ENCODE results near the gene BBS10.
"Not testable (repeated sequence)": the region's sequence is repeated elsewhere in the genome, so short reads cannot be mapped to it uniquely, and the experiment has no call there.

BBS10 gene

GRCh38 chr12:76329606-76330005 is 18.6 kb downstream of the BBS10 start:
- no peak for DNase-seq (ENCODE audit: low spot score)

- DNase-seq (ENCODE audit: low spot score), result no peak
Observed at GRCh38 chr12:76329159-76329558, 19.1 kb downstream of the BBS10 start.

DNA sequence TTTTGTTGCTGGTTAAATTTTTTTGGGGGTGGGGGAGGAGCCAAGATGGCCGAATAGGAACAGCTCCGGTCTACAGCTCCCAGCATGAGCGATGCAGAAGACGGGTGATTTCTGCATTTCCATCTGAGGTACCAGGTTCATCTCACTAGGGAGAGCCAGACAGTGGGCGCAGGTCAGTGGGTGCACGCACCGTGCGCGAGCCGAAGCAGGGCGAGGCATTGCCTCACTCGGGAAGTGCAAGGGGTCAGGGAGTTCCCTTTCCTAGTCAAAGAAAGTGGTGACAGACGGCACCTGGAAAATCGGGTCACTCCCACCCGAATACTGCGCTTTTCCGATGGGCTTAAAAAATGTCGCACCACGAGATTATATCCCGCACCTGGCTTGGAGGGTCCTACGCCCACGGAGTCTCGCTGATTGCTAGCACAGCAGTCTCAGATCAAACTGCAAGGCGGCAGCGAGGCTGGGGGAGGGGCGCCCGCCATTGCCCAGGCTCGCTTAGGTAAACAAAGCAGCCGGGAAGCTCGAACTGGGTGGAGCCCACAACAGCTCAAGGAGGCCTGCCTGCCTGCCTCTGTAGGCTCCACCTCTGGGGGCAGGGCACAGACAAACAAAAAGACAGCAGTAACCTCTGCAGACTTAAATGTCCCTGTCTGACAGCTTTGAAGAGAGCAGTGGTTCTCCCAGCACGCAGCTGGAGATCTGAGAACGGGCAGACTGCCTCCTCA is 28.5 kb downstream of the BBS10 start:
- DNase-seq (ENCODE audit: low spot score), result not testable (repeated sequence)

GRCh38 chr12:76318773-76319594 is 29.2 kb downstream of the BBS10 start:
- DNase-seq (ENCODE audit: low spot score), result no peak

GRCh38 chr12:76317976-76318375 is 30.2 kb downstream of the BBS10 start:
- DNase-seq (ENCODE audit: low spot score), result no peak

DNA sequence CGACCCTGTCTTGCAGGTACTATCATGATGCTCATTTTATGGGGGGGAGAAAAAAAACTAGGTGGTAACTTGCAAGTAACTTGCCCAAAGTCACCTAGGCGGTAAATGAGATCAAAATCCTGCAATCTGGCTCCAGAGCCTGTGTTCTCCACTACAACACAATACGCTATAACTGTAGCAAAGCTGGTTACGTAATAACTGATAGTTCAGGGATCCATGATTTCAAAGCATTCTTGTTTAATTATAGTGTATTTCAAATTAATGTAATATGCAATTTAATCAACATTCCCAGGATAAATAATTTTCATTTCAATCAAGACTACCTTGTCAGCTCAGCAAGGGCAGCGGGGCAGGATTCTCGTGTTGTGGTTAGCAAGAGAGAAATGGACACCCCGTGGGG is 31.7 kb downstream of the BBS10 start:
- no peak for DNase-seq (ENCODE audit: low spot score)

GRCh38 chr12:76313299-76313698 is 34.9 kb downstream of the BBS10 start:
- DNase-seq (ENCODE audit: low spot score), result no peak

DNA sequence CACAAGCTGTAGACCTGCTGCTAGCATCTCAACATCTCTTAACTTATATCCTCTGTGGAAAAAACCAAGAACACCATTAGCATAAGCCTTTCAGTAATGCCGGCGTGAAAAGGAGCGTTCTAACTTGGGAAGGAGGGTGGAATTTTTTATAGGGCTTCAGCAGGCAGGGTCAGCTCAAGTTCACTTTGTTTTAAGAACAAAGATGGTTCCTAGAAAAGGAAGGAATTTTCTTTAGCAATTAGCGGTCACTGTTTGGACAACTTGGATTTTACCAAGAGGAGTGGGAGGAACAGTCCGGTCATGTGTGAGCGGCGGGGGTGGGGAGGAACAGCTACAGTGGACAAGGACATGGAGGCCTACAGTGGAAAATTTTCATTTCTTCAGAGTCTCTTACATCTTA is 35.9 kb downstream of the BBS10 start:
- DNase-seq (ENCODE audit: low spot score), result no peak

DNA sequence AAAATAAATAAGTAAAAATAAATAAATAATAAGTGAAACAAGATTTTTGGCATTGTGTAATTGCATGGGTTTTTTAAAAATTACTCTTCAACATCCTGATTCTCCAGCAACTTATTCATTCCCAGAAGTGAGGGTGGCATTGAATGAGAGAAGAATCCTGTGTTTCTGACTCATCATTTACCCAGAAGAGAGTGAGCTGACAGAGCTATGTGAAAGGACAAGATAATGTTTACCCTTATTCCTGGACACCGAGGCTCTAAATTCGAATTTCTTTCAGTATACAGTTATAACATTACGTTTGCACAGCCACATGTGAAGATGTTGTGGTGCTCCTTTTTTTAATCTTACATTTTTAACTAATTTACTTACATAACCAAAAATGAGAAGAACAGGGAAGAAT is 36.4 kb downstream of the BBS10 start:
- no peak for DNase-seq (ENCODE audit: low spot score)

DNA sequence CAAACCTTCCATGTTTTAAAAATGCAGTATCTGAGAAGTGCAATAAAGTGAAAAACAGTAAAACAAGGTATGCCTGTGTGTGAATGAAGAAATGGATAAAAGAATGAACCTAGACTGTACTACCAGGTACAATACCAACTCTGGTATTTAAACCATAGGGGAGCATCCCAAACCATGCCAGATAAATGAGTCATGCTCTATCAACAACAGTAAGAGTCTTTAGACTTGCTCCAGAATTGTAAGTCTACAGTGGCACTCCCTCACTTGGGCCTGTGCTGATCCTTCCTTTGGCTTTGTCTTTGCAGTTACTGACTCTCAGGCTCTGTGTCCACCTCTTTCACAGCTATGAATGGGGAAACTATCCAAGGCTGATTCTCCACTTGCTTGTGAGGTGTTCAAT is 38.1 kb downstream of the BBS10 start:
- DNase-seq (ENCODE audit: low spot score), result no peak

GRCh38 chr12:76308866-76309265 is 39.3 kb downstream of the BBS10 start:
- no peak for DNase-seq (ENCODE audit: low spot score)

GRCh38 chr12:76307083-76307482 is 41.1 kb downstream of the BBS10 start:
- no peak for DNase-seq (ENCODE audit: low spot score)

DNA sequence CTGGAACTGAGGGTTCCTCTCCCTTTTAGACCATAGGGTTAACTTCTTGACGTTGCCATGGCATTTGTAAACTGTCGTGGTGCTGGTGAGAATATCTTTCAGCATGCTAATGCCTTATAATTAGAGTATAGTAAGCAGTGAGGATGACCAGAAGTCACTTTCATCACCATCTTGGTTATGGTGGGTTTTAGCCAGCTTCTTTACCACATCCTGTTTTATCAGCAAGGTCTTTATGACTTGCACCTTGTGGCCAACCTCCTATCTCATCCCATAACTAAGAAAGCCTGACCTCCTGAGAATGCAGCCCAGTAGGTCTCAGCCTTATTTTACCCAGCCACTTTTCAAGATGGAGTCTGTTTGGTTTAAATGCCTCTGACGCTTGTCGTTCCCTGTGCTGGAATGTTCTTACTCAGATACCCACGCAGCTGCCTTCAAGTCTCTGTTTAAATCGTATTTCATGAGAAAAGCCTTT is 44.2 kb downstream of the BBS10 start:
- DNase-seq (ENCODE audit: low spot score), result no peak

GRCh38 chr12:76303365-76303764 is 44.9 kb downstream of the BBS10 start:
- DNase-seq (ENCODE audit: low spot score), result no peak

DNA sequence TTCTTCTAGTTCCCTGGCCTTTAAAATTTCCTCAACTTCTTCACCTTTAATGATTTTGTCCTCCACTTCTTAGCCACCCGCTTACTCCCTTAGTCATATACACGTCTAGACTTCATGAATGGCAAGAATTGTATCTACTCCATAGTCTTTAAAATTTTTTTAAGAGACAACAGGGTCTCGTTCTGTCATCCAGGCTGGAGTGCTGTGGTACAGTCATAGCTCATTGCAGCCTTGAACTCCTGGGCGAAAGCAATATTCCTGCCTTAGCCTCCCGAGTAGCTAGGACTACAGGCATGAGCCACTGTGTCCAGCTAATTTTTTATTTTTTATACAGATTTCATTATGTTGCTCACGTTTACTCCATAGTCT is 47.9 kb downstream of the BBS10 start:
- DNase-seq (ENCODE audit: low spot score), result no peak

DNA sequence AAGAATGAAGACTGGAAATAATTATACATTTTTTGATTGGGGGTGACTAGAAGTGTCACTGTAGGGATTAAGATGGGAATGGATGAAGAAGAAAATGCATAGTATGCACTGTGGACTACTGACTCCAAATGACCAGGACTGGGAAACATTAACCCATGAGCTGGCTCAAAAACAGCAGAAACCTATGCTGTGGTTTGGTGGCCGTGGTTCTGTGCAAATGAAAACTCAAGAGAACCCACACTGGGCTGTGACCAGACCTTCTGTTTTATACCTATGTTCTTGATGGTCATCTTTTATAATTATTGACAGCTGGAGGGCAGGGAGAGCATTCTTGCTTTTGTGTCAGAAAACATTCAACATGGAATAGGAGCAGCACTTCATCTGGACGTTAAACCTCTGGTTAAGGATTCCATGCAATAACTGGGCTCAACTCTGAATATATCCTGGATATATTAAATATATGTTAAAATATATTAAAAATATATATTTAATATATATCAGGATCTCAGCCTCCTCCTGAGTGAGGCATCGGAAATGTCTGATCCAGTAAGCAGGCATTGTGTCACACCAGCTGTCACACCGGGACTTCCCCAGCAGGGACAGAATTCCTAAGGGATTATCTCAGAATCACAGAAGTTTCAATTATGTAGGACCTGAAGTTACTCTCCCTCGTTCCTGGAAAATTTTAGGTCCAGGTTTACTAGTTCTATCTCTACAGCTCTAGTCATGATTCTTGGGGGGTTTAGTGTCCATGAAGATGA is 48.5 kb downstream of the BBS10 start:
- DNase-seq (ENCODE audit: low spot score), result no peak

Small RNA genes within 50 kb of the gene (small RNA-seq; reads per million reads assigned to genes)
- 0 to 0.13 reads per million in 2 experiments for gene RN7SKP172
